Measurements from ENCODE around the gene RAB43.
"Not testable (repeated sequence)": the region's sequence is repeated elsewhere in the genome, so short reads cannot be mapped to it uniquely, and the experiment has no call there.

RAB43 gene

DNA sequence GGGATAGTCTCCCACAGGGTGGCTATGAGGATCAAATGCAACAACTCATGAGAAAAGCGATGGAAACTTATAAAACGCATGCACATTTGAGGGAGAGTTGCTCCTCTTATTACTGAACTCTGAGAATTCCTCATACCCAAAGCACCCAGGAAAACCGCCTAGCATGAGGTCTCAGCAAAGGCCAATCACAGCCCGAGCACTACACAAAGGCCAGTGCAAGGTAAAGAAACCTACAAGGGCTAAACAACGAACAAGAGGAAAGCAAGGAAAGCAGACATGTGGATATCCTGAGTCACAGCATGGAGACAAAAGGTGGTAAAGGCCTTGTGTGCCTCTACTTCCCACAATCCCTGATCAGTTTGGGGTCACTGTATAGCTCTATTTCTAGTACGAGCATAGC, 7.1 kb downstream of the RAB43 start:
- Histone ChIP-seq H3K36me3 (ENCODE audit: insufficient read depth, low read length) (peaks cover 18% of the 10 kb centered on the region; the same call in 1 of the 2 replicates), H3K79me2 (ENCODE audit: insufficient read depth, low read length) (peaks cover 6% of the 10 kb centered on the region), H3F3A (ENCODE audit: insufficient read depth, low read length) (no peaks in the 10 kb centered on the region), H3K27me3 (ENCODE audit: insufficient read depth, low read length) (no peaks in the 10 kb centered on the region), H3K9me2 (ENCODE audit: low read depth, low read length) (no peaks in the 10 kb centered on the region), H3K9ac (ENCODE audit: low read length) (no peak overlapping the region), H3K4me3 (ENCODE audit: low read depth, low read length, poor library complexity, severe bottlenecking) (no peak overlapping the region), H3K4me2 (ENCODE audit: low read length) (no peak overlapping the region), H4K20me1 (ENCODE audit: insufficient read depth, low read length) (no peaks in the 10 kb centered on the region), H3K9me3 (ENCODE audit: low read length) (no peaks in the 10 kb centered on the region), H3K4me1 (ENCODE audit: insufficient read depth, low read length, severe bottlenecking) (peaks cover 47% of the 10 kb centered on the region), H2AFZ (ENCODE audit: low read length) (no peak overlapping the region), H3K27ac (ENCODE audit: low read depth, low read length, poor library complexity, severe bottlenecking) (no peak overlapping the region)
- TF ChIP-seq CTCF (IDR thresholded peaks at IDR 0.05; ENCODE audit: low read length) (no peak), EZH2 (IDR thresholded peaks at IDR 0.05; ENCODE audit: borderline replicate concordance, low read length) (no peak)

- Histone ChIP-seq H3K36me3 (ENCODE audit: insufficient read depth, low read length) (peaks cover 19% of the 10 kb centered on the region; the same call in 1 of the 2 replicates), H2AFZ (ENCODE audit: low read length) (no peak overlapping the region), H4K20me1 (ENCODE audit: insufficient read depth, low read length) (no peaks in the 10 kb centered on the region), H3K4me3 (ENCODE audit: low read depth, low read length, poor library complexity, severe bottlenecking) (no peak overlapping the region), H3K9ac (ENCODE audit: low read length) (no peak overlapping the region; the same call in 1 of the 2 replicates), H3K9me3 (ENCODE audit: low read length) (no peaks in the 10 kb centered on the region), H3K79me2 (ENCODE audit: insufficient read depth, low read length) (peaks cover 3% of the 10 kb centered on the region; the same call in 1 of the 2 replicates), H3K27ac (ENCODE audit: low read depth, low read length, poor library complexity, severe bottlenecking) (peak overlapping the region; percentile 18), H3K9me2 (ENCODE audit: low read depth, low read length) (no peaks in the 10 kb centered on the region), H3F3A (ENCODE audit: insufficient read depth, low read length) (no peaks in the 10 kb centered on the region), H3K27me3 (ENCODE audit: insufficient read depth, low read length) (no peaks in the 10 kb centered on the region), H3K4me1 (ENCODE audit: insufficient read depth, low read length, severe bottlenecking) (peaks cover 27% of the 10 kb centered on the region), H3K4me2 (ENCODE audit: low read length) (no peak overlapping the region)
- TF ChIP-seq CTCF (IDR thresholded peaks at IDR 0.05; ENCODE audit: low read length), result no peak
- TF ChIP-seq EZH2 (IDR thresholded peaks at IDR 0.05; ENCODE audit: borderline replicate concordance, low read length), result no peak
Measured at GRCh38 chr3:129112308-129113052, 9.1 kb downstream of the RAB43 start.

DNA sequence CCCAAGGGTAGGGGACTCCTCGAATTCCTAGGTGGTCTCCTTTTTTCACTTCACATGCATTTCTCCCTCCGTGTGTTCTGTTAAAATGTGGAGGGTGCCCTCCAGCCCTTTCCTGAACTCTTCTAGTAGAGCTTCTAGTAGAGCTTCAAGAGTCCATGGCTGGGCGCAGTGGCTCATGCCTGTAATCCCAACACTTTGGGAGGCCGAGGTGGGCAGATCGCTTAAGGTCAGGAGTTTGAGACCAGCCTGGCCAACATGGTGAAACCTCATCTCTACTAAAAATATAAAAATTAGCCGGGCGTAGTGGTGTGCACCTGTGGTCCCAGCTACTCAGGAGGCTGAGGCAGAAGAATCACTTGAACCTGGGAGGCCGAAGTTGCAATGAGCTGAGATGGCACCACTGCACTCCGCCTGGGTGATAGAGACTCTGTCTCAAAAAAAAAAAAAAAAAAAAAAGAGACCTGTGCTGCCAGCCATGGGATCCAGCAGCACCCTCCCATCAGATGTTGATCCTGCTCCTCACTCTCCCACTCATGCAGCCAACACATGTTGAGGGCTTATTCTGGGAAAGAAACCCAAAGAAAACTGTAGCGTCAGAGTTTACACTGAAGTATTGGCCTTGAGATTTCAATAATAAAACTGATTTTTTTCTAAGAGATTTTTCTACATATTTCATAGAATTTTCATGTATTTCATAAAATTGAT, 10.4 kb downstream of the RAB43 start:
- H3K4me2 ChIP-seq (ENCODE audit: low read length); H3K9me2 ChIP-seq (ENCODE audit: low read depth, low read length); H3K9me3 ChIP-seq (ENCODE audit: low read length); H2AFZ ChIP-seq (ENCODE audit: low read length); H3K27me3 ChIP-seq (ENCODE audit: insufficient read depth, low read length); H3F3A ChIP-seq (ENCODE audit: insufficient read depth, low read length); H3K27ac ChIP-seq (ENCODE audit: low read depth, low read length, poor library complexity, severe bottlenecking); H3K79me2 ChIP-seq (ENCODE audit: insufficient read depth, low read length); H3K4me3 ChIP-seq (ENCODE audit: low read depth, low read length, poor library complexity, severe bottlenecking); H3K9ac ChIP-seq (ENCODE audit: low read length); H4K20me1 ChIP-seq (ENCODE audit: insufficient read depth, low read length): not testable (repeated sequence)
- Histone ChIP-seq H3K36me3 (ENCODE audit: insufficient read depth, low read length) (peaks cover 19% of the 10 kb centered on the region; the same call in 1 of the 2 replicates), H3K4me1 (ENCODE audit: insufficient read depth, low read length, severe bottlenecking) (peaks cover 14% of the 10 kb centered on the region)

Measured in OCI-LY1 (cell line).